SK-N-SH treated with all-trans-retinoic acid at 6 μM for 48 hours (cell line): ENCODE data around the gene MLYCD.

Experiments
- ATAC-seq: fragments of 200-7000 bp; cut with Tn5 transposase; 3 replicates; pipeline ENCODE4 v1.9.1; 2020; ENCODE audit warnings: mild to moderate bottlenecking, moderate library complexity
- ARNTL ChIP-seq: fragments of 450-650 bp; formaldehyde crosslinking; IDR thresholded peaks from 2 replicates; pipeline ENCODE4 v1.5.0; 2020; ENCODE audit warnings: low read depth, mild to moderate bottlenecking, moderate library complexity, borderline replicate concordance
- BACH2 ChIP-seq: fragments of 250-450 bp; sonication (Bioruptor Pico); IDR thresholded peaks from 2 replicates; pipeline ENCODE4 v1.9.0; 2021; ENCODE audit warnings: mild to moderate bottlenecking, borderline replicate concordance
- CREB5 ChIP-seq: fragments of 250-450 bp; sonication (Bioruptor Pico); IDR thresholded peaks from 2 replicates; pipeline ENCODE4 v1.5.1; 2020; ENCODE audit warnings: low read depth, mild to moderate bottlenecking, moderate library complexity
- CSDC2 ChIP-seq: fragments of 250-450 bp; sonication (Bioruptor Pico); IDR thresholded peaks from 2 replicates; pipeline ENCODE4 v1.5.0; 2020; ENCODE audit warnings: mild to moderate bottlenecking, moderate library complexity
- CSRNP3 ChIP-seq: fragments of 250-450 bp; sonication (Bioruptor Pico); IDR thresholded peaks from 2 replicates; pipeline ENCODE4 v1.5.1; 2021; ENCODE audit warnings: mild to moderate bottlenecking, moderate library complexity
- GLIS3 ChIP-seq: fragments of 250-450 bp; sonication (Bioruptor Pico); IDR thresholded peaks from 2 replicates; pipeline ENCODE4 v1.5.0; 2020; ENCODE audit warnings: mild to moderate bottlenecking, moderate library complexity
- ISL1 ChIP-seq: fragments of 250-450 bp; sonication (Bioruptor Pico); IDR thresholded peaks from 2 replicates; pipeline ENCODE4 v2.1.2; 2022; ENCODE audit warnings: mild to moderate bottlenecking, moderate library complexity
- OSR1 ChIP-seq: fragments of 250-450 bp; sonication (Bioruptor Pico); IDR thresholded peaks from 2 replicates; pipeline ENCODE4 v1.8.0; 2022; ENCODE audit warnings: moderate library complexity, mild to moderate bottlenecking, inconsistent platforms
- POU6F1 ChIP-seq: fragments of 250-450 bp; sonication (Bioruptor Pico); IDR thresholded peaks from 2 replicates; pipeline ENCODE4 v1.8.0; 2021; ENCODE audit warnings: low read depth, mild to moderate bottlenecking, moderate library complexity, borderline replicate concordance
- PPARA ChIP-seq: fragments of 250-450 bp; sonication (Bioruptor Pico); IDR thresholded peaks from 2 replicates; pipeline ENCODE4 v1.5.0; 2020; ENCODE audit warnings: mild to moderate bottlenecking, borderline replicate concordance
- RARB ChIP-seq: fragments of 250-450 bp; sonication (Bioruptor Pico); IDR thresholded peaks from 2 replicates; pipeline ENCODE4 v1.8.0; 2021; ENCODE audit warnings: mild to moderate bottlenecking, moderate library complexity
- SNAI2 ChIP-seq: fragments of 250-450 bp; sonication (Bioruptor Pico); IDR thresholded peaks from 2 replicates; pipeline ENCODE4 v1.5.0; 2020; ENCODE audit warnings: mild to moderate bottlenecking, moderate library complexity
- TCF4 ChIP-seq: fragments of 250-450 bp; sonication (Bioruptor Pico); IDR thresholded peaks from 2 replicates; pipeline ENCODE4 v1.8.0; 2021; ENCODE audit warnings: mild to moderate bottlenecking, moderate library complexity, borderline replicate concordance
- TOX ChIP-seq: fragments of 250-450 bp; sonication (Bioruptor Pico); IDR thresholded peaks from 2 replicates; pipeline ENCODE4 v1.8.0; 2021; ENCODE audit warnings: mild to moderate bottlenecking, moderate library complexity, borderline replicate concordance
- TSHZ2 ChIP-seq: fragments of 250-450 bp; sonication (Bioruptor Pico); IDR thresholded peaks from 2 replicates; pipeline ENCODE4 v1.5.0; 2020; ENCODE audit warnings: mild to moderate bottlenecking, moderate library complexity
- ZC3H10 ChIP-seq: fragments of 250-450 bp; sonication (Bioruptor Pico); IDR thresholded peaks from 2 replicates; pipeline ENCODE4 v1.5.1; 2021; ENCODE audit warnings: mild to moderate bottlenecking, moderate library complexity
- ZFP3 ChIP-seq: fragments of 250-450 bp; sonication (Bioruptor Pico); IDR thresholded peaks from 2 replicates; pipeline ENCODE4 v1.5.0; 2020; ENCODE audit warnings: mild to moderate bottlenecking, moderate library complexity
- ZFP30 ChIP-seq: fragments of 450-650 bp; formaldehyde crosslinking; IDR thresholded peaks from 2 replicates; pipeline ENCODE4 v1.5.0; 2022; ENCODE audit warnings: mild to moderate bottlenecking, moderate library complexity
- ZNF565 ChIP-seq: fragments of 450-650 bp; formaldehyde crosslinking; conservative IDR thresholded peaks from 2 replicates; pipeline ENCODE4 v1.5.0; 2020; ENCODE audit warnings: low read depth, mild to moderate bottlenecking, moderate library complexity
- ZNF70 ChIP-seq: fragments of 450-650 bp; formaldehyde crosslinking; IDR thresholded peaks from 2 replicates; pipeline ENCODE4 v1.5.0; 2020; ENCODE audit warnings: mild to moderate bottlenecking, moderate library complexity
- ZNF8 ChIP-seq: fragments of 450-650 bp; formaldehyde crosslinking; IDR thresholded peaks from 2 replicates; pipeline ENCODE4 v1.5.0; 2020; ENCODE audit warnings: mild to moderate bottlenecking, moderate library complexity

Gene MLYCD

GRCh38 chr16:83895243-83895642 lies 3.7 kb upstream of the MLYCD start (continued):
- TF ChIP-seq CSRNP3 (no peak), TCF4 (CRISPR knock-in tag) (no peak)
- TF ChIP-seq, all 23 proteins: peak for 0

- no peak for ATAC-seq
- no peak for TF ChIP-seq ISL1
- TF ChIP-seq TCF4 (CRISPR knock-in tag) = no peak
- no peak for TF ChIP-seq CSDC2 (CRISPR knock-in tag)
- TF ChIP-seq GLIS3 (CRISPR knock-in tag) = no peak
- TF ChIP-seq CSRNP3 = no peak
- TF ChIP-seq ARNTL (CRISPR knock-in tag) = no peak
- TF ChIP-seq ZNF565 (CRISPR knock-in tag) = no peak
- TF ChIP-seq TSHZ2 (CRISPR knock-in tag) = no peak
- no peak for TF ChIP-seq CREB5 (CRISPR knock-in tag)
- TF ChIP-seq POU6F1 (CRISPR knock-in tag) = no peak
- TF ChIP-seq TOX (CRISPR knock-in tag) = no peak
- no peak for TF ChIP-seq SNAI2 (CRISPR knock-in tag)
- TF ChIP-seq ZFP3 = no peak
- no peak for TF ChIP-seq ZNF70 (CRISPR knock-in tag)
- no peak for TF ChIP-seq ZNF8
- TF ChIP-seq OSR1 (CRISPR knock-in tag) = no peak
- no peak for TF ChIP-seq RARB (CRISPR knock-in tag)
- no peak for TF ChIP-seq BACH2 (CRISPR knock-in tag)
- TF ChIP-seq ZFP30 (CRISPR knock-in tag) = no peak
- no peak for TF ChIP-seq PPARA
Measured at GRCh38 chr16:83895942-83896341, 3.0 kb upstream of the MLYCD start.

GRCh38 chr16:83899272-83899897 lies 470 bp downstream of the MLYCD start:
- TF ChIP-seq ZNF70 (CRISPR knock-in tag) (no peak), BACH2 (CRISPR knock-in tag) (no peak), ZNF565 (CRISPR knock-in tag) (no peak), GLIS3 (CRISPR knock-in tag) (no peak), RARB (CRISPR knock-in tag) (no peak), OSR1 (CRISPR knock-in tag) (no peak), CSRNP3 (no peak), PPARA (no peak), ZC3H10 (CRISPR knock-in tag) (no peak), ARNTL (CRISPR knock-in tag) (no peak), ZFP30 (CRISPR knock-in tag) (no peak), TCF4 (CRISPR knock-in tag) (no peak), CSDC2 (CRISPR knock-in tag) (no peak), SNAI2 (CRISPR knock-in tag) (no peak)
- peak; percentile 79 for ATAC-seq
